Measurements from ENCODE around the gene RASAL2.

GRCh38 chr1:178492341-178492740, 398.4 kb downstream of the RASAL2 start:
- TF ChIP-seq EZH2 (IDR thresholded peaks at IDR 0.05; ENCODE audit: low read length, missing control alignments) = no peak
- TF ChIP-seq CTCF (conservative IDR thresholded peaks at IDR 0.05 in 1 of 2, IDR thresholded peaks at IDR 0.05 in 1 of 2; ENCODE audit: low read depth in 1 of 2, low read length in 2 of 2) = no peak
